Epidermal melanocyte (primary cell): ENCODE data around the gene BABAM1.
"Not testable (repeated sequence)": the region's sequence is repeated elsewhere in the genome, so short reads cannot be mapped to it uniquely, and the experiment has no call there.

Source experiments
- DNase-seq: peaks from one replicate; pipeline ENCODE4 v3.0.0; 2011; ENCODE audit warnings: low spot score; ENCODE audit not compliant: insufficient read length

The BABAM1 gene

GRCh38 chr19:17268754-17269153, 1.5 kb downstream of the BABAM1 start:
- DNase-seq: no peak

GRCh38 chr19:17274892-17275291, 7.6 kb downstream of the BABAM1 start:
- DNase-seq: not testable (repeated sequence)

- DNase-seq: no peak
Observed at GRCh38 chr19:17275441-17276175, 8.4 kb downstream of the BABAM1 start.

GRCh38 chr19:17279436-17279835, 12.2 kb downstream of the BABAM1 start:
- no peak for DNase-seq

GRCh38 chr19:17281391-17282304, 14.4 kb downstream of the BABAM1 start, which contains the start of gene ANKLE1:
Gene ANKLE1 (plus strand): TSS chr19:17281901. CDS start chr19:17281921, 20 bp downstream.
- no peak for DNase-seq

GRCh38 chr19:17282488-17283125, 15.4 kb downstream of the BABAM1 start:
- DNase-seq: peak; percentile 83

GRCh38 chr19:17283504-17283996, 16.3 kb downstream of the BABAM1 start:
- DNase-seq: no peak

GRCh38 chr19:17285415-17286135, 18.3 kb downstream of the BABAM1 start:
- no peak for DNase-seq

- no peak for DNase-seq
Observed at GRCh38 chr19:17286263-17286662, 19.0 kb downstream of the BABAM1 start.

GRCh38 chr19:17286752-17287151, 19.5 kb downstream of the BABAM1 start:
- no peak for DNase-seq

- DNase-seq: peak; percentile 94
Observed at GRCh38 chr19:17289489-17289888, 22.2 kb downstream of the BABAM1 start.

GRCh38 chr19:17292301-17293074, 25.2 kb downstream of the BABAM1 start:
- DNase-seq: peak; percentile 99

- DNase-seq: no peak
Observed at GRCh38 chr19:17293605-17294004, 26.4 kb downstream of the BABAM1 start.

GRCh38 chr19:17294051-17294891, 27.0 kb downstream of the BABAM1 start:
- no peak for DNase-seq

GRCh38 chr19:17295551-17295950, 28.3 kb downstream of the BABAM1 start:
- DNase-seq: not testable (repeated sequence)

- DNase-seq: no peak
Observed at GRCh38 chr19:17296273-17296672, 29.0 kb downstream of the BABAM1 start.

- DNase-seq: no peak
Observed at GRCh38 chr19:17296976-17297375, 29.7 kb downstream of the BABAM1 start.

- DNase-seq: no peak
Observed at GRCh38 chr19:17300992-17301619, 33.9 kb downstream of the BABAM1 start.
